GM19025 (cell line): ENCODE measurements around the gene PPP1R36.
"Not testable (repeated sequence)": the region's sequence is repeated elsewhere in the genome, so short reads cannot be mapped to it uniquely, and the experiment has no call there.

Source experiments
- ATAC-seq: cut with Tn5 transposase; IDR thresholded peaks from one replicate; pipeline ENCODE4 v1.9.1; 2021; ENCODE audit warnings: mild to moderate bottlenecking, low read depth, moderate library complexity; ENCODE audit not compliant: unreplicated experiment

PPP1R36 gene

DNA sequence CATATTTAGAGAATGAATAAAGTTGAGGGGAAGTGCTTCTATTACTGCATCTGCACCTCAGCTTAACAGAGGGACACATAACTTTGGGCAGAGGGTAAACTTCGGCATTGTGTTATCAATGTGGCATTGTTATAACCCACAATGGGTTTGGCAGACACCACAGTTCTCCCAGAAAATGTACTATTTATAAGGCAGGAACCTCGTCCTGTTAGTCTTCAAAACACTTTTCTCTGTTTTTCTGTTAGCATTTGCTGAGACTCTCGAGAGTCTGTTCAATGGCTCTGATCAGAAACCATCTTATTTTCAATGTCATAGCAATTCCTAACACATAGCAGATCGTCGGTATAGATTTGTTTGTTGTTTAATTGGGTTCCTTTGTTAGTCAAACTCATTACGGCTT lies 13.9 kb downstream of the PPP1R36 start:
- no peak for ATAC-seq

DNA sequence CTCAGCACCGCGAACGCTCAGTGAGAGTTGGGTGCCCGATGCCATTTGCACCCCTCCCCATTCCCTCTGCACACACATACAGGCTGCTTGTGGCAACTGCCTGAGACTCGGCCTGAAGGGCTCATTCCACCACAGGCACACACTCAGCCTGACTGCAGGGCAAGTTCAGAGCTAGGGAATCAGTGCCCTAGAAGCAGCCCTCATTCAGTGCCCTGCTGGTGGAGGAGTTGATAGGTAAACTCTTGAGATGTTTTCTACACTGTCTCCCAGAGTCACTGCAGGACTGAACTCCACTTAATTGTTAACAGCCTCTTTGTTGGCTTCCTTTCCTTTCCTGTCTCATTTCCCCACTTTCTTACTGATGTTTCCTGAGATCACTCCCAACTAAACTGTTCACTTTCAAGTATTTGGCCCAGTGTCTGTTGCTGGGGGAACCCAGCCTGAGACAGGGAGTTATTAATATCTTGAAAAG lies 16.9 kb downstream of the PPP1R36 start:
- ATAC-seq = no peak

GRCh38 chr14:64569138-64569631 lies 19.4 kb downstream of the PPP1R36 start:
- no peak for ATAC-seq

- ATAC-seq = not testable (repeated sequence)
Observed at GRCh38 chr14:64569646-64570045, 19.9 kb downstream of the PPP1R36 start.

- no peak for ATAC-seq
Observed at GRCh38 chr14:64572386-64573104, 22.8 kb downstream of the PPP1R36 start.

- no peak for ATAC-seq
Observed at GRCh38 chr14:64573109-64573508, 23.3 kb downstream of the PPP1R36 start.

DNA sequence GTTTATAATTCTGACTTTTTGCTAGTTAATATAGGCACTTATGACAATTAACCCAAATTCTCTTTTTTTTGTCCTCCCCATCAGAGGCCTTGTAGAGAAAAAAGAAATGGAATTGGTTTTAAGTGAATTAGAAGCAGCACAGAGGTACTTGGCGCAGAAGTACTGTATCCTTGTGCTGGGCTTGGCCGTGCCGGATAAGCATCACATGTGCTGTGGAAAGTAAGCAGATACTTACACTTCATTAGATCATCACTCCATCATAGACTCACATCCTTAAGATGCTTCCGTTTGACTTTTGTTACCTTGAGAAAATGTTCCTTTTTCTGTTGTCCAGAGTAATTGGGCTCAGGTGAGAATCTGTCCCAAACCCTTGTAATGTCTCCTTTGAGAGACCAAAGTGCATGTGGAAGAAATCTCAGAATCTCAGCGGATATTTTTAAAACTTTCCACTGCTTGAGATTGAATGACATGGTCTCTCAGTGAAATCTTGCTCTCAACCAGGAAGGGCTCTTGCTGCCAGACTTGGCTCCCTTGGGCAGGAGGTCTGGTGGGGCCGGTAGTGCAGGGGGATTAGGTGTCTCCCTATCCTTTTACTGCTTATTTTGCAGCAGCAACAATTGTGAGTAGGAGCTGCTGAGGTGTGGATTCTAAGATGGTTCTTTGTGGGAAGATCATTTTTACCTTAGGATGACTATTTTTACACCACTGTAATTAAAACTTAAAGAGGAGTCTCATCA lies 24.8 kb downstream of the PPP1R36 start:
- no peak for ATAC-seq

DNA sequence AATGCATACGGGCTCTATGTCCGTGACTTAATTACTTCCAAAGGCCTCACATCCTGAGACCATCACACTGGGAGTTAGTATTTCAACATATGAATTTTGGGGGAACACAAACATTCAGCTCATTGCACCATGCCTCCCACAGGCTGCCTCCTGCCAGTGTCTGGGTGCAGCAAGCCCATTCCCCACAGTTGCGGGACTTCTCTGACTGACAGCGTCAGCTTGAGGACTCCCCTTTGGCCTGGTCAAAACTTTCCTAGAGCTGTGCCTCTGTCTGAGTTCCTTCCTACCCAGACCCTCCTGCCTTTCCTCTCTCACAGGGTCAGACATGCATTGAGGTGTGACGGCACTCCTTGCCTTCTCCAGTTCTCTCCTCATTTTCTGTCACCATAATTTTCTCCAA lies 27.4 kb downstream of the PPP1R36 start:
- no peak for ATAC-seq

GRCh38 chr14:64580467-64580866 lies 30.7 kb downstream of the PPP1R36 start:
- no peak for ATAC-seq

DNA sequence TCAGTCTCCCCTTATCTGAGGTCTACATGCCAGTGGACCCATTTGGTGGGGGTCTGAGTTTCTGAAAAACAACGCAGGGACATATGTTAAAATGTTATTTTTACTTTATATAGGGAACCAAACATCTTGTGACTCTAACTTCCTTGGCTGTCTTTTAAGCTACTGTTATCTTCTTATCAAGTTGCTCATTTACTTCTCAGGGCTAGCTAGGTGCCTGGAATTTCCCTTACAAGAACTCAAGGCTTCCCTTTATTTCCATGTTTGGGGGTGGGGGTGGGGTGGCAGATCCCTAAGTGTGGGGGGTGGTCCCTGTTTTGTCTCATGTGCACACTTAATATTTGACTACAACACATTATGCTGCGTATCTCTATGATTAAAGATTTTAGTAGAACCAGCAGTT lies 31.6 kb downstream of the PPP1R36 start:
- ATAC-seq = no peak

GRCh38 chr14:64581817-64582216 lies 32.1 kb downstream of the PPP1R36 start:
- no peak for ATAC-seq

GRCh38 chr14:64584190-64584589 lies 34.4 kb downstream of the PPP1R36 start:
- no peak for ATAC-seq

GRCh38 chr14:64591809-64592208 lies 42.0 kb downstream of the PPP1R36 start:
- ATAC-seq = no peak

DNA sequence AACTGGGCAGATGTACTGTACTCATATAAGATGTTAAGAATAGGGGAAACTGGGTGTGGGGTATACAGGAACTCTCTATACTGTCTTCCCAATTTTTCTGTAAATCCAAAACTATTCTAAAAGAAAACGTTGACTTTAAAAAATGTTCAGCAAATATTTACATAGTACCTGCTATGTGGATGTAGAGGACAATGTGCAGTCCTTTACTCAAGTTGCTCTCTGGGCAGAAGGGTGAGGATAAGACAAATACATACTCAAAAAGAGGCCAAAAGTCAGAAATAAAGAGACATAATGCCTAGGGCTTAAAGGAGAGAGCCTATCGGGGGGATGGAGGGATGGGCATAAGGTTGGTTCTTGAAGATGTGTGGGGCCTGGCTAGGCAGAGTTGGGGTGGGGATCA lies 44.7 kb downstream of the PPP1R36 start:
- ATAC-seq = no peak

DNA sequence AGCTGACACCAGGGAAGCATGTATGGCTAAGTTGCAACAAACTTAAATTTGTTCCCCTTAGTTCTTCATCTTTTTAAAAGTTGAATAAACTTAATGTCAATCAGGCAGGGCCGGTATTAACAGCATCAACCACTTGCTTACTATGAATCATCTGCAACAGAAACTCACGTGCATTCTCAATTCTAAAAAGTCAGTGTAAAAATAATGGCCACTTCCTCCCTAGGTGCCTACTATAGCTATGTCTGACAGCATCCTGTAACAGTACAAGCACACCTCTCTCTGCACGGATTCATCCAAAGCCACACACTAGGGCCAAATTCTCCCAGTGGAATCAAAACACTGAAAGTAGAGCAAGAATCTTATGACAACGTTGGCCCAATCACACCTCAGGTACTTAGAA lies 48.6 kb downstream of the PPP1R36 start:
- ATAC-seq = no peak

DNA sequence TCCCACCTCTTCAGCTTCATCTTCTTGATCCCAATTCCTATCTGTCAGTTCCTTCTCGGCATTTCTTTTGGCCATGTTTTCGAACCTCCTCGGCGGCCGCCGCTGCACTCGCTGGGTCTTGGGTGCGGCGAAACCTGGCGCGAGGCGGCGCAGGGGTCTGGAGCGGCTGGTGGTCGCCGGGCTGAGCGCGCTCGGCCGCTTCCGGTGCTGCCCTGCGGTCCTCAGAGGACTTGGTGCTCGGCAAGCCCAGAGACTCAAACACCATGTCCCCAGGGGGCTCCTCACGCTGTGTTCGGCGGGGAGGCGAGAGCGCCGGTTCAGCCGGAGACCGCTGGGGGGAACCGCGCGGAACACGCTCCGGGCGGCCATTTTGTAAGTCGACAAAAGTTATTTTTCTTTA lies 51.8 kb downstream of the PPP1R36 start:
- no peak for ATAC-seq

DNA sequence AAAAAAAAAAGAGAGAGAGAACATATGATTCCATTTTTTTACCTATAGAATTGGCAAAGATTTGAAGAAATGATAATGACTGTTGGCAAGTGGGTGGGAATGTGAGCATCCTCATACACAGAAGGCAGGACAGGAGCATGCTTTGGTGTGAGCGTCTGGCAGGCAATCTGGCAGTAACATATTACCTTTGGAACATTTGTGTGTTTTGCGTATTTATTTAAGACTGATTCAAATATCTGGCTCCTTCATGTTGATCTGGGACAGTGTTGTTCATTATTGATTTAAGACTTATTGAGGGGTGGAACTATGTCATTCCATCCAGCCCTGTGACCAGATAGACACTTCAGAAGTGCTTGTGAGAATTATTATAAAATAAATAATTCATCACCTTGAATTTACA lies 53.1 kb downstream of the PPP1R36 start:
- no peak for ATAC-seq

- ATAC-seq = no peak
Observed at GRCh38 chr14:64604001-64604400, 54.2 kb downstream of the PPP1R36 start.

DNA sequence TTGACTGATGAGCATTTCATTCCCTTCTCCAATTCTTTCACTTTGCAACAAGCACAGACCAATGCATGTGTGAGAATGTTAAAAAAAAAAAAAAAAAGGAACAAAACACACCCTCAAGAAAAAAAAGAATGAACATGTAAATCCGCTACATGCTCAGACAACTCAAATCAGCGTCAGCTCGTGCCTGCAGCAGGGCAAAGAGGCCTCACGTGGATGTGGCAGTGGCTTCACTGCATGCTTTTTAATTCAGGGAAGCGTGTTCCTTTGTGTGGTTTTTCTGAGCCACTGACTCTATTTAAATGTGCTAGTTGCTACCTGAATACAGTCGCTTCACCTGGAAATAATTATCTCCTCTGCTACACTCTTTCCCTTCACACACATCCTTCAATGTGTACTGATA lies 55.1 kb downstream of the PPP1R36 start:
- ATAC-seq = no peak

- no peak for ATAC-seq
Observed at GRCh38 chr14:64605926-64606685, 56.3 kb downstream of the PPP1R36 start.
